ENCODE measurements around the gene ADCK2.
A peak's percentile ranks its signal among the peaks of the same experiment; 100 is the strongest.

ADCK2 gene

DNA sequence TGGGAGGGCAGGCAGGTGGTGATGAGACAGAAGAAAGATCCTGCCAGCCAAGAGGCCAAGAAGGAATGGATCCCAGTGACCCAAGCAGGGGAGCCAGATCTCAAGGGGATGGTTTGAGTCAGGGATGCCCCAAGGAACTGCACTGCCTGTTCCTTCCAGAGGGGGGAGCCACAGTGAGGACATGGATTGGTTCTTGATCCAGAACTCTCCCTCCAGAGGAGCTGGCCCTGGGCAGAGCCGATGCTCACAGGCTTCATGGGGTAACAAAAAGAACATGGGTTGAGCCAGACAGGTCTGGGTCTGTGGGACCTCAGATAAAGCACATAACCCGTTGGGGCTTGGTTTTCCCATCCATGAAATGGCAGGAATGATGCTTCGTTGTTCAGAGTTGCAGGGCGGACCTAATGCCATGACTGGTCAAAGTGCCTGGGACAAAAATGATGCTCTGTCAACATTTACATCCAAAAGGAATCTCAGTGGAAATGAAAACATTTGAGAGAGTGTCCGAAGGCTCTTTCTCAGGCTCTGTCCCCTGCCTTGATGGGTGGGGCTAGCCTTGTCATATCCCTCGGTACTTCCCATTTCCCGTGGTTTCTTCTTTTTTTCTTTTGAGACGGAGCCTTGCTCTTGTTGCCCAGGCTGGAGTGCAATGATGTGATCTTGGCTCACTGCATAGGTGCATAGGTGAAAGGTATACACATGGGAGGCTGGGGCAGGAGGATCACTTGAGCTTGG is 27.4 kb upstream of the ADCK2 start:
- no peaks in the 10 kb centered on the region for H4K20me1 ChIP-seq (ENCODE audit: insufficient read depth, low read length)
- TF ChIP-seq, protein P1, sequence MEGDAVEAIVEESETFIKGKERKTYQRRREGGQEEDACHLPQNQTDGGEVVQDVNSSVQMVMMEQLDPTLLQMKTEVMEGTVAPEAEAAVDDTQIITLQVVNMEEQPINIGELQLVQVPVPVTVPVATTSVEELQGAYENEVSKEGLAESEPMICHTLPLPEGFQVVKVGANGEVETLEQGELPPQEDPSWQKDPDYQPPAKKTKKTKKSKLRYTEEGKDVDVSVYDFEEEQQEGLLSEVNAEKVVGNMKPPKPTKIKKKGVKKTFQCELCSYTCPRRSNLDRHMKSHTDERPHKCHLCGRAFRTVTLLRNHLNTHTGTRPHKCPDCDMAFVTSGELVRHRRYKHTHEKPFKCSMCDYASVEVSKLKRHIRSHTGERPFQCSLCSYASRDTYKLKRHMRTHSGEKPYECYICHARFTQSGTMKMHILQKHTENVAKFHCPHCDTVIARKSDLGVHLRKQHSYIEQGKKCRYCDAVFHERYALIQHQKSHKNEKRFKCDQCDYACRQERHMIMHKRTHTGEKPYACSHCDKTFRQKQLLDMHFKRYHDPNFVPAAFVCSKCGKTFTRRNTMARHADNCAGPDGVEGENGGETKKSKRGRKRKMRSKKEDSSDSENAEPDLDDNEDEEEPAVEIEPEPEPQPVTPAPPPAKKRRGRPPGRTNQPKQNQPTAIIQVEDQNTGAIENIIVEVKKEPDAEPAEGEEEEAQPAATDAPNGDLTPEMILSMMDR (IDR thresholded peaks at IDR 0.05; ENCODE audit: low read length), result peak; percentile 49; the same call in 1 of the 2 replicates
- TF ChIP-seq EZH2 (IDR thresholded peaks at IDR 0.05; ENCODE audit: borderline replicate concordance, low read length), result no peak
- H3K4me3 ChIP-seq (ENCODE audit: low read depth, low read length, poor library complexity, severe bottlenecking), result no peak overlapping the region
- H3F3A ChIP-seq (ENCODE audit: insufficient read depth, low read length), result no peaks in the 10 kb centered on the region
- no peaks in the 10 kb centered on the region for H3K9me3 ChIP-seq (ENCODE audit: low read length)
- H3K79me2 ChIP-seq (ENCODE audit: insufficient read depth, low read length), result no peaks in the 10 kb centered on the region
- H3K36me3 ChIP-seq (ENCODE audit: insufficient read depth, low read length), result no peaks in the 10 kb centered on the region
- peaks cover 16% of the 10 kb centered on the region; the same call in 1 of the 2 replicates for H3K27me3 ChIP-seq (ENCODE audit: insufficient read depth, low read length)
- H3K9me2 ChIP-seq (ENCODE audit: low read depth, low read length), result no peaks in the 10 kb centered on the region
- no peak overlapping the region for H3K4me2 ChIP-seq (ENCODE audit: low read length)
- no peak overlapping the region for H2AFZ ChIP-seq (ENCODE audit: low read length)
- H3K9ac ChIP-seq (ENCODE audit: low read length), result no peak overlapping the region
- H3K4me1 ChIP-seq (ENCODE audit: insufficient read depth, low read length, severe bottlenecking), result peaks cover 4% of the 10 kb centered on the region
- no peak overlapping the region for H3K27ac ChIP-seq (ENCODE audit: low read depth, low read length, poor library complexity, severe bottlenecking)

DNA sequence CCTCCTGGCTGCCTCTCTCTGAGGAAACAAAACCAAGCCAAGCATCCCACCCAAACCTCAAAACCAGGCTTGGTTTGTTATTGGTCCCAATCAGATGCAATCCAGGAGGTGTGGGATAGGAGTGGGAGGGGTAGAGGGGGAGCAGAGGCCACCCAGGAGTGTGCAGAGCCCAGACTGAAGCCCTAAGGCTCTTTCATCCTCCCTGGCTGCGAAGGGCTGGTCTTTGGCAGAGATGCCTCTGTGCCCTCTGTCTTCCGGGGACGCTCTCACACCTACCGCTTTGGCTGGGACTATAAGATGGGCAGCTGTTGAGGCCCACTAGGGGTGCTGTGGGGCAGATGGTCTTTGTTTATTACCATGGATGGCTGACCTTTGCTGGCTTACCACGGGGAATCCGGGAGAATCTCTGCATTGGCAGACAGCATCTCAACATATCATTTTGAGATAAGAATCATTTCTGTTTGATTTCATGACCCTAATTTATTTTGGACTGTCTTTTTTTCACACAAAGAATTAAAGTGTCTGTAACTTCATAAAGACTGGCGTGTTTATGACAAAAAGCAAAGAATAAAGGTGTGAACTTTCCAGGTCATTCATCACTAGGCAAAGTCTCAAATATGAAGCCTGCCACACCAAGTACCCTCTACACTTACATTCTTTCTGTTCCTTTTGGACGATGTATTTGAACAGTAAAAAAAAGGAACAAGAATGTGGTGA is 25.7 kb upstream of the ADCK2 start:
- Histone ChIP-seq H3K27ac (ENCODE audit: low read depth, low read length, poor library complexity, severe bottlenecking) (no peak overlapping the region), H4K20me1 (ENCODE audit: insufficient read depth, low read length) (no peaks in the 10 kb centered on the region), H3K27me3 (ENCODE audit: insufficient read depth, low read length) (peaks cover 10% of the 10 kb centered on the region; the same call in 1 of the 2 replicates), H3K9ac (ENCODE audit: low read length) (no peak overlapping the region), H3K9me2 (ENCODE audit: low read depth, low read length) (no peaks in the 10 kb centered on the region), H3K36me3 (ENCODE audit: insufficient read depth, low read length) (no peaks in the 10 kb centered on the region), H3K79me2 (ENCODE audit: insufficient read depth, low read length) (no peaks in the 10 kb centered on the region), H3K4me1 (ENCODE audit: insufficient read depth, low read length, severe bottlenecking) (no peaks in the 10 kb centered on the region), H3K4me2 (ENCODE audit: low read length) (no peak overlapping the region), H3K9me3 (ENCODE audit: low read length) (no peaks in the 10 kb centered on the region), H2AFZ (ENCODE audit: low read length) (no peak overlapping the region), H3K4me3 (ENCODE audit: low read depth, low read length, poor library complexity, severe bottlenecking) (no peak overlapping the region), H3F3A (ENCODE audit: insufficient read depth, low read length) (no peaks in the 10 kb centered on the region)
- TF ChIP-seq EZH2 (IDR thresholded peaks at IDR 0.05; ENCODE audit: borderline replicate concordance, low read length), result no peak
- TF ChIP-seq, protein P1 (IDR thresholded peaks at IDR 0.05; ENCODE audit: low read length), result peak; percentile 83

DNA sequence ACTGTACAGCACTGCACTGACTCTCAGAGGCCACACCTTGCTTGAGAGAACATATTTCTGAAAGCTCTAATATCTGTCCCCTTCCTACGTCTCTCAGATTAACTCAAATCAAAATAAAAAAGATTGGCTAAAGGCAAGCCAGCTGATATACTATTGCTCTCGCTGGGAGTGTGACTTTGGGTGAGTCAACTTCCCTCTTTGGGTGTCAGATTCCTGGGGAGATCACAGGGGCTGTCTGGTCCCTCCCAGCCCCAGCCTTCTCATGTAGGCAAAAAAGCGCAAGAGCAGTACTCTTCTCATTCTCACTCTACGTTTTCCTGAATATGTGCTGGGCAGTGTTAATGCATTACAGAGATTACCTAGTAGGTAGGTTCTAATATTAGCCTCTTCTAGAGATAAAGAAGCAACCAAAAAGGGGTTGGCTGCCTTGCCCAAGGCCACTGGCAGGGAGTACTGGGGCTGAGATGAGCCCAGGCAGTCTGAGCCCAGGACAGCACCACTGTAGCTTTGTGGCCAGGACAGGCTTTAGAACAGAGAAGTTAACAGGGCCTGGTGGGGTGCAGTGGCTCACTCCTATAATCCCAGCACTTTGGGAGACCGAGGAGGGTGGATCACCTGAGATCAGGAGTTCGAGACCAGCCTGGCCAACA is 23.1 kb upstream of the ADCK2 start:
- Histone ChIP-seq H3K9ac (ENCODE audit: low read length) (no peak overlapping the region), H3K27me3 (ENCODE audit: insufficient read depth, low read length) (peaks cover 10% of the 10 kb centered on the region; the same call in 1 of the 2 replicates), H3K79me2 (ENCODE audit: insufficient read depth, low read length) (no peaks in the 10 kb centered on the region), H3K4me1 (ENCODE audit: insufficient read depth, low read length, severe bottlenecking) (no peaks in the 10 kb centered on the region), H4K20me1 (ENCODE audit: insufficient read depth, low read length) (no peaks in the 10 kb centered on the region), H3K4me2 (ENCODE audit: low read length) (no peak overlapping the region), H3F3A (ENCODE audit: insufficient read depth, low read length) (no peaks in the 10 kb centered on the region), H2AFZ (ENCODE audit: low read length) (no peak overlapping the region), H3K36me3 (ENCODE audit: insufficient read depth, low read length) (no peaks in the 10 kb centered on the region), H3K27ac (ENCODE audit: low read depth, low read length, poor library complexity, severe bottlenecking) (no peak overlapping the region), H3K9me3 (ENCODE audit: low read length) (no peaks in the 10 kb centered on the region), H3K4me3 (ENCODE audit: low read depth, low read length, poor library complexity, severe bottlenecking) (no peak overlapping the region), H3K9me2 (ENCODE audit: low read depth, low read length) (no peaks in the 10 kb centered on the region)
- TF ChIP-seq, protein P1 (IDR thresholded peaks at IDR 0.05; ENCODE audit: low read length), result no peak
- TF ChIP-seq EZH2 (IDR thresholded peaks at IDR 0.05; ENCODE audit: borderline replicate concordance, low read length), result no peak
